Smooth muscle cell (in vitro differentiated cells): Measurements from ENCODE around the gene EIF2B4. TPM values are rescaled to one million over a fixed set of nuclear protein-coding genes. Genes with fewer than 3 reads are reported as not detected.

Experiments used
- DNase-seq: peaks from one replicate; lab custom pipeline; 2025; ENCODE audit not compliant: unreplicated experiment; lab: John Stamatoyannopoulos, UW
- H2AFZ ChIP-seq: fragments of 200-600 bp; sonication (generic); 2 replicates; pipeline ENCODE4 v1.6.0; 2016; ENCODE audit warnings: antibody characterized with exemption, low read depth, mild to moderate bottlenecking
- H3F3A ChIP-seq: fragments of 200-600 bp; sonication (generic); 2 replicates; pipeline ENCODE4 v1.6.0; 2017; ENCODE audit warnings: antibody characterized with exemption, low read depth
- H3K27ac ChIP-seq: fragments of 200-600 bp; sonication (generic); 2 replicates; pipeline ENCODE4 v1.5.1; 2016; ENCODE audit warnings: low read depth, mild to moderate bottlenecking
- H3K27me3 ChIP-seq: fragments of 200-600 bp; sonication (generic); 2 replicates; pipeline ENCODE4 v1.6.1; 2016; ENCODE audit warnings: low read depth, mild to moderate bottlenecking
- H3K36me3 ChIP-seq: fragments of 200-600 bp; sonication (generic); 2 replicates; pipeline ENCODE4 v1.5.1; 2016; ENCODE audit warnings: low read depth
- H3K4me1 ChIP-seq: fragments of 200-600 bp; sonication (generic); 2 replicates; pipeline ENCODE4 v1.5.1; 2016; ENCODE audit warnings: low read depth
- H3K4me2 ChIP-seq: fragments of 200-600 bp; sonication (generic); 2 replicates; pipeline ENCODE4 v1.6.0; 2016; ENCODE audit warnings: mild to moderate bottlenecking
- H3K4me3 ChIP-seq: fragments of 200-600 bp; sonication (generic); 2 replicates; pipeline ENCODE4 v1.5.1; 2016; ENCODE audit warnings: mild to moderate bottlenecking
- H3K79me2 ChIP-seq: fragments of 200-600 bp; sonication (generic); 2 replicates; pipeline ENCODE4 v1.6.0; 2016; ENCODE audit warnings: low read depth, mild to moderate bottlenecking
- H3K9ac ChIP-seq: fragments of 200-600 bp; sonication (generic); 2 replicates; pipeline ENCODE4 v1.6.0; 2016; ENCODE audit warnings: low read depth
- H3K9me3 ChIP-seq: fragments of 200-600 bp; sonication (generic); replicated peaks from 2 replicates; pipeline ENCODE4 v1.5.1; 2016; ENCODE audit warnings: low read depth
- H4K20me1 ChIP-seq: fragments of 200-600 bp; sonication (generic); 2 replicates; pipeline ENCODE4 v1.6.0; 2016; ENCODE audit warnings: low read depth
- CTCF ChIP-seq: fragments of 200-600 bp; sonication (generic); IDR thresholded peaks from 2 replicates; pipeline ENCODE4 v1.5.1; 2017; ENCODE audit warnings: borderline replicate concordance, mild to moderate bottlenecking, antibody characterized with exemption; ENCODE audit not compliant: insufficient read depth, poor library complexity, severe bottlenecking
- WGBS: methylation state at CpG from one replicate; pipeline ENCODE4 v1.1.7; 2016; ENCODE audit warnings: low lambda C conversion rate; 5-methylcytosine and 5-hydroxymethylcytosine counted together
- polyA plus RNA-seq: library from polyadenylated mRNA; unstranded; fragments of >200 nt; fragmentation: Nextera tagmentation; extraction: Ambion mirVana; gene quantifications from 2 replicates; pipeline ENCODE4 v1.2.1, GENCODE V29; 2016
- total RNA-seq: library from RNA; depleted of rRNA; stranded (reverse); fragments of >200 nt; gene quantifications from 2 replicates; pipeline ENCODE4 v1.2.3, GENCODE V29; 2014

The EIF2B4 gene
- total and polyA plus RNA-seq, 2 experiments from 2014 or later, result 36.4 to 70.2 TPM

- Histone ChIP-seq H4K20me1 (peaks cover 20% of the 10 kb centered on the region), H3K4me3 (no peak overlapping the region), H3K4me2 (no peak overlapping the region), H3K79me2 (no peaks in the 10 kb centered on the region), H3F3A (no peaks in the 10 kb centered on the region), H3K27me3 (no peaks in the 10 kb centered on the region), H3K4me1 (peaks cover 8% of the 10 kb centered on the region), H2AFZ (no peak overlapping the region), H3K27ac (no peak overlapping the region), H3K36me3 (no peaks in the 10 kb centered on the region), H3K9me3 (no peaks in the 10 kb centered on the region), H3K9ac (no peak overlapping the region)
- 98% methylated on average over 12 of the region's 12 CpGs for WGBS
- DNase-seq, result no peak
- no peak for TF ChIP-seq CTCF
These were observed 53.3 kb downstream of the EIF2B4 start for GRCh38 chr2:27316655-27317412.

- H3K36me3 ChIP-seq, result no peaks in the 10 kb centered on the region
These were observed 55.0 kb downstream of the EIF2B4 start for GRCh38 chr2:27315122-27315521.

GRCh38 chr2:27314709-27315108, 55.4 kb downstream of the EIF2B4 start:
- no peak for DNase-seq
- 93% methylated on average over 9 of the region's 9 CpGs for WGBS

More at GRCh38 chr2:27315122-27315521, 55.0 kb downstream of the EIF2B4 start:
- no peaks in the 10 kb centered on the region for H3F3A ChIP-seq
- whole genome bisulfite sequencing, result 82% methylated on average over 8 of the region's 8 CpGs
- H3K4me1 ChIP-seq, result no peaks in the 10 kb centered on the region
- no peak overlapping the region for H3K4me2 ChIP-seq
- H2AFZ ChIP-seq, result no peak overlapping the region
- no peak for DNase-seq
- no peak overlapping the region for H3K9ac ChIP-seq
- no peaks in the 10 kb centered on the region for H3K9me3 ChIP-seq
- no peaks in the 10 kb centered on the region for H3K79me2 ChIP-seq
- TF ChIP-seq CTCF, result no peak
- H3K27me3 ChIP-seq, result no peaks in the 10 kb centered on the region
- H3K27ac ChIP-seq, result no peak overlapping the region
- H3K4me3 ChIP-seq, result no peak overlapping the region
- peaks cover 20% of the 10 kb centered on the region for H4K20me1 ChIP-seq

More at GRCh38 chr2:27314709-27315108, 55.4 kb downstream of the EIF2B4 start:
- Histone ChIP-seq H3K4me3 (no peak overlapping the region), H3K27ac (no peak overlapping the region), H3K4me2 (no peak overlapping the region), H3K9me3 (no peaks in the 10 kb centered on the region), H3K27me3 (no peaks in the 10 kb centered on the region), H4K20me1 (peaks cover 20% of the 10 kb centered on the region), H3K4me1 (no peaks in the 10 kb centered on the region), H2AFZ (no peak overlapping the region), H3K79me2 (no peaks in the 10 kb centered on the region), H3F3A (no peaks in the 10 kb centered on the region), H3K9ac (no peak overlapping the region), H3K36me3 (no peaks in the 10 kb centered on the region)
- TF ChIP-seq CTCF, result no peak

Other genes starting within 250 kb of the EIF2B4 start
- gene ABHD1, start 246.5 kb downstream of the EIF2B4 start, total RNA-seq, result not detected in 2 replicates
- gene ABHD1, start 246.5 kb downstream of the EIF2B4 start, polyA plus RNA-seq, result 0.13 TPM in 1 of 2 replicates, not detected in the other
- 44.9 and 53.2 TPM in 2 replicates for gene PREB, start 235.7 kb downstream of the EIF2B4 start, total RNA-seq
- 62.6 and 78.5 TPM in 2 replicates for gene PREB, start 235.7 kb downstream of the EIF2B4 start, polyA plus RNA-seq
- not detected in 2 replicates for gene PRR30, start 230.9 kb downstream of the EIF2B4 start, total RNA-seq
- not detected in 2 replicates for gene PRR30, start 230.9 kb downstream of the EIF2B4 start, polyA plus RNA-seq
- not detected in 2 replicates for gene TCF23, start 221.3 kb downstream of the EIF2B4 start, total RNA-seq
- not detected in 2 replicates for gene TCF23, start 221.3 kb downstream of the EIF2B4 start, polyA plus RNA-seq
- 233 and 243 TPM in 2 replicates for gene ATRAID, start 158.3 kb downstream of the EIF2B4 start, total RNA-seq
- 319 and 335 TPM in 2 replicates for gene ATRAID, start 158.3 kb downstream of the EIF2B4 start, polyA plus RNA-seq
- 32.3 and 49.8 TPM in 2 replicates for gene SLC5A6, start 158.1 kb downstream of the EIF2B4 start, total RNA-seq
- 25.7 and 35.8 TPM in 2 replicates for gene SLC5A6, start 158.1 kb downstream of the EIF2B4 start, polyA plus RNA-seq
- gene CAD, start 153.0 kb downstream of the EIF2B4 start, total RNA-seq, result 20.3 and 20.4 TPM in 2 replicates
- gene CAD, start 153.0 kb downstream of the EIF2B4 start, polyA plus RNA-seq, result 32.4 and 34.3 TPM in 2 replicates
- gene SLC30A3, start 107.3 kb downstream of the EIF2B4 start, total RNA-seq, result not detected in 2 replicates
- 0.17 TPM in 1 of 2 replicates, not detected in the other for gene SLC30A3, start 107.3 kb downstream of the EIF2B4 start, polyA plus RNA-seq
- gene DNAJC5G, start 94.9 kb downstream of the EIF2B4 start, total RNA-seq, result not detected in 2 replicates
- gene DNAJC5G, start 94.9 kb downstream of the EIF2B4 start, polyA plus RNA-seq, result not detected in 2 replicates
- gene TRIM54, start 87.9 kb downstream of the EIF2B4 start, total RNA-seq, result 0.22 TPM in 1 of 2 replicates, not detected in the other
- 0.80 TPM in 1 of 2 replicates, not detected in the other for gene TRIM54, start 87.9 kb downstream of the EIF2B4 start, polyA plus RNA-seq
- gene UCN, start 61.9 kb downstream of the EIF2B4 start, total RNA-seq, result 0.36 and 0.54 TPM in 2 replicates
- gene UCN, start 61.9 kb downstream of the EIF2B4 start, polyA plus RNA-seq, result 2.7 and 3.6 TPM in 2 replicates
- 87.1 and 114 TPM in 2 replicates for gene MPV17, start 47.2 kb downstream of the EIF2B4 start, total RNA-seq
- 117 and 128 TPM in 2 replicates for gene MPV17, start 47.2 kb downstream of the EIF2B4 start, polyA plus RNA-seq
- gene GTF3C2, start 13.6 kb downstream of the EIF2B4 start, total RNA-seq, result 37.7 and 42.3 TPM in 2 replicates
- gene GTF3C2, start 13.6 kb downstream of the EIF2B4 start, polyA plus RNA-seq, result 40.3 and 53.8 TPM in 2 replicates
- 84.5 and 88.4 TPM in 2 replicates for gene SNX17, start 278 bp upstream of the EIF2B4 start, total RNA-seq
- gene SNX17, start 278 bp upstream of the EIF2B4 start, polyA plus RNA-seq, result 128 and 155 TPM in 2 replicates
- gene ZNF513, start 10.4 kb upstream of the EIF2B4 start, total RNA-seq, result 6.5 and 7.6 TPM in 2 replicates
- 15.7 and 21.3 TPM in 2 replicates for gene ZNF513, start 10.4 kb upstream of the EIF2B4 start, polyA plus RNA-seq
- gene PPM1G, start 39.3 kb upstream of the EIF2B4 start, total RNA-seq, result 30.2 and 32.8 TPM in 2 replicates
- gene PPM1G, start 39.3 kb upstream of the EIF2B4 start, polyA plus RNA-seq, result 48.7 and 60.0 TPM in 2 replicates
- gene NRBP1, start 58.3 kb upstream of the EIF2B4 start, total RNA-seq, result 134 and 145 TPM in 2 replicates
- 195 and 197 TPM in 2 replicates for gene NRBP1, start 58.3 kb upstream of the EIF2B4 start, polyA plus RNA-seq
- gene KRTCAP3, start 72.0 kb upstream of the EIF2B4 start, total RNA-seq, result 1.7 and 2.9 TPM in 2 replicates
- gene KRTCAP3, start 72.0 kb upstream of the EIF2B4 start, polyA plus RNA-seq, result 3.2 and 9.2 TPM in 2 replicates
- 17.4 and 26.3 TPM in 2 replicates for gene IFT172, start 119.4 kb upstream of the EIF2B4 start, total RNA-seq
- 12.5 and 22.2 TPM in 2 replicates for gene IFT172, start 119.4 kb upstream of the EIF2B4 start, polyA plus RNA-seq
- gene FNDC4, start 124.9 kb upstream of the EIF2B4 start, total RNA-seq, result 6.7 and 8.8 TPM in 2 replicates
- 20.3 and 24.1 TPM in 2 replicates for gene FNDC4, start 124.9 kb upstream of the EIF2B4 start, polyA plus RNA-seq
- gene GCKR, start 126.5 kb upstream of the EIF2B4 start, total RNA-seq, result not detected in 2 replicates
- 0.48 and 0.70 TPM in 2 replicates for gene GCKR, start 126.5 kb upstream of the EIF2B4 start, polyA plus RNA-seq
- gene ZNF512, start 212.7 kb upstream of the EIF2B4 start, total RNA-seq, result 15.6 and 18.6 TPM in 2 replicates
- 12.2 and 13.6 TPM in 2 replicates for gene ZNF512, start 212.7 kb upstream of the EIF2B4 start, polyA plus RNA-seq